HG03095 (cell line): ENCODE results near the gene DOCK11.
A peak's percentile ranks its signal among the peaks of the same experiment; 100 is the strongest.

Experiments used
- ATAC-seq: cut with Tn5 transposase; IDR thresholded peaks from one replicate; pipeline ENCODE4 v1.9.1; 2021; ENCODE audit warnings: moderate library complexity; ENCODE audit not compliant: unreplicated experiment

The DOCK11 gene

DNA sequence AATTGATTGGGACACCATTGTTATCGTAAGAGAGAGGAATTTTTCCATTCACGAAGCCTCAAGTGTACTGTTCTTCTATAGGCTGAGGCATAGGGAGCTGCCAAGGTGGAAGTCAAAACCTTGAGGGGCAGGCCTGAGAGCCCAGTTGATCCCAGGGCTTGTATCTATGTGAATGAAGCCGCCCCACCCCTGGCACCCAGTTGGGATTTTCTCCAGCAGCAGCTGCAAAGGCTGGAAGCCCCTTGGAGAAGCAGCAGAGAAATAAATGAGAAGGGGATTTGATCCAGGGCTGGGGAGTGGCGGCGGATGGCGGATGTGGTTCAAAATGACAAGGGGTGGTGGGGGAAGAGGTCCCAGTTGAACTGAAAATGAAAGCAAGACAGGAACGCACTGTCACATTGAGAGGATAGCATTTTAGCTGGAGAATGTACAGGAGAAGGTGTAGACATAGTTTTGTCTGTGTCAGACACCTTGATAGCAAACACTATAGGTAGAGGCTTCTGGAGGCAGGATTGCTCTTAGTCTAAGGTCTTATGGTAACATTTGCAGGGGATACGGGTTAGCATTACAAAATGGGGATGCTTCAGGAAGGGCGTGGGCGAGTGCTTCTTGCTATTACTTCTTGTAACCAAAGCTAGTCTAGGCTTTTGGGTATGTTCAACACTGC lies 32.6 kb downstream of the DOCK11 start:
- peak; percentile 50 for ATAC-seq

DNA sequence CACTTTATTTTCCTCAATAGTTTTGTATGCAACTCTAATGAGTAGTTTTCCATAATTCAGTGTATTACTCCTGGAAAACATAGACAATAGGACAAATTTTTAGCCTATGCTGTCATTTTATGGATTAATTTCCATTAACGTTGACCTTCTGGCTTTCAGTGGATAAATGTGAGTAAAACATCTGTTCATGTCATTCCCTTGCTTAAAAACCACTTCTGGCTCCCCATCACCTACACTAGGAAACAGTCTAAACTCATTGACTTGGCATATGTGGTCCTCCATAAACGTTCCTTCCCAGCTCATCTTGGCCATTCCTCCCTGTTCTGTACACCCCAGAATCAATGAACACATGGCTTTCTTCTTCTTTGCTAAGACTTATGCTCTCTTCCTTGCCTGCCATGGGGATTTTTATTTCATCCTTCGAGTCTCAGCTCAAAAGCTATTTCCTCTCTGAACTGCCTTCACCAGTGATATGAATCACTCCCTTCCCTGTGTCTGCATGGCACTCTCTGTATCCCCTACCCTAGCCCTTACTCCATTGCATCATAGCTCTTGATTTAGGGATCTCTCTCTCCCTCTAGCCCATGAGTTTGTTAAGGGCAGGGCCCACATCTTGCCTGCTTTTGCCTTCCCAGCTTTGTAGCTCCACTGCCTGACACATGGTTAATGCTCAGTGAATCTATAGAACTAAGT lies 34.8 kb downstream of the DOCK11 start:
- no peak for ATAC-seq

DNA sequence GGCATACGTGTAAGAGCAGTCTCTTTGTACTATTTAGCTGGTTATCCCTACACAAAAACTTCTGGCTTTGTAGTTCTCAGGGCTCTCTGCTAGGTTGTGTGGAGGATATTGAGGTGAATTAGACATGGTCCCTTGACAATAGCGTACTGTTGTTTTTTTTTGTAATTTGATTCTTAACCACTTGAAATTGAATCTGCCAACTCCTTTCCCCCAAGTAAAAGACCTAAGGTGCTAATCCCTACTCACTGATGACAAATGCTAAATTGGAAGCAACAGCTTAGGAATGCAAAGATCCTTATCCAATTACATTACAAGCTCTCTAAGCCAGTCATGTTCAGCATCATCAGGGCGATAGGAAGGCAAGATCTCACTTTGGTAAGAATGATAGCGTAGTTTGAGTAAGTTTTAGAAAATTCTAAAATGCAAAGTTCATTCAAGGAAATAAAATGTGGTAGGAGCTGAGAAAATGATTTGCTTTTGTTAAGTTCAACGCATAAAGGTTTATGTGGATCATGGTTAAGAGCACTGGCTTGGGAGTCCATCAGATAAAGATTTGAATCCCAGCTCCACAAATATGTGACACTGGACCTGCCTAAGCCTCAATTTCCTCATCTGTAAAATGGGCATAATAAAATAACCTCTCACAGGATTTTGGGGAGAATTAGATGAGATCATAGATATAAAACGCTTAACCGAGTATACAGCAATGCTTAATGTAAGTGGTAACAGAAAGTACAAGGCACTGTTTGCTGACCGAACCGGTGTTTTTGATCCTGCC lies 39.3 kb downstream of the DOCK11 start:
- ATAC-seq: no peak

DNA sequence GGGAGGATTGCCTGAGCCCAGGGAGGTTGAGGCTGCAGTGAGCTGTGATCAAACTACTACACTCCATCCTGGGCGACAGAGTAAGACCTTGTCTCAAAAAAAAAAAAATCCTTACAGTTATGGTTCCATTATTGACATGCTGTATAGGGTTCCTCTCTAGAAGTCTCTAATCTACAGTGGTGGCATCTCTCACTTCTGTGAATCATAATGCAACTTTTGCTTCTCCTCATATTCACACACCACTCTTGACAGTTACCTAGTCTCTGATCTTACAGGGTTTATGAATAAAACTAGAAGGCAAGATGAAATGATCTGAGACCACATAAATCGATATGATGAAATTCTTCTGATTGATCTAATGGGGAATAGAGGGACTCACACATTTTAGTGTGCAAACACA lies 40.6 kb downstream of the DOCK11 start:
- ATAC-seq: peak; percentile 62

DNA sequence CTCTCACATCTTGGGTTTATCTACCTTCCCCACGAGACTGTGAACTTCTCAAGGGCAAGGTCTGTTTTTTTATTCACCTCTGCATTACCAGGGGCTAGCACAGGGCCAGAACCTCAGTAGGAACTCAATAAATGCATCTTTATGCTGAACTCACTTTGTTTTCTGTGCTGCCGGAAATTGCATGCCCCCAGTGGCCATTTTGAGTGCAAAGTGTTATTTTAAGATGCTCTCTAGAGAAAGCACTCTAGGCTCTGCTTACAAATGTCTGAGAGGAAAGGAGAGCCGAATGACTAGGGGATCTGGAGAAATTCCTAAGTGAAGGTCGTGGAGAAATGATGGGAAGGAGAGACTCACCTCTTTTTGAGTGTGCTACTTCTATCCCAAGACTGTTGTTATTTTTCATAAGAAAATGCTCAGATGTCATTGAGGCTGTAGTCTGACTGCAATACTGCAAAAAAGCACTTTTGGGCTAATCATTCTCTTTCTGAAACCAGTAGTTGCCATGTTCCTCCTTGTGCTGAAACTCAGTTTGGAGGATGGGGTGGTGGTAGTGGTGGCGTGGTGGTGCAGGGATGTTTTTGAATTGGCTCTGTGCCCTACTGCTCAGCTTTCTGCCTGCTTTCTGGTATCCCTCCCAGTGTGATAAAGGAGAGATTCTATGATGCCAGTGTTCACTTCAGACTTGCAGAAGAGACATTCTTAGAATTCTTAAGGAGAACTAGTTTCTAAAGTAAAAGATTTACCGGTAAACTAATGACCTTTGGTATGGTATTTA lies 41.3 kb downstream of the DOCK11 start:
- peak; percentile 68 for ATAC-seq

DNA sequence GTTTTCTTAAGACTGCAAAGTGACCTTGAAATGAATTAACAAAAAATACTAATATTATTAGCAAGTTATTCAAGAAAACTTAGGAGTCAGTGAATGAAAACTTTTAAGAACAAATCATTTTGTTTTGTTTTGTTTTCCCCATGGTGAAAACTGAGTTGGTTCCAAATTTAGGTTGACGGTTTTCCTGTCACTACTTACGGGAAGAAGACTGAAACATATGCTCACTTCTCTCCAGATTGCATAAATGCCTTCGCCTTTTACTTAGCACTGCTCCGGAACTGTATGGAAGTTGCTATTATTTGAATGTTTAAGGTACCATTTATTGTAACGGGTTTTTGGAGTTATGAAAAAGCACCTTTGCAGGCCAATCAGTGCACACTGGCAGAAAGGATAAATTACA lies 42.8 kb downstream of the DOCK11 start:
- no peak for ATAC-seq

DNA sequence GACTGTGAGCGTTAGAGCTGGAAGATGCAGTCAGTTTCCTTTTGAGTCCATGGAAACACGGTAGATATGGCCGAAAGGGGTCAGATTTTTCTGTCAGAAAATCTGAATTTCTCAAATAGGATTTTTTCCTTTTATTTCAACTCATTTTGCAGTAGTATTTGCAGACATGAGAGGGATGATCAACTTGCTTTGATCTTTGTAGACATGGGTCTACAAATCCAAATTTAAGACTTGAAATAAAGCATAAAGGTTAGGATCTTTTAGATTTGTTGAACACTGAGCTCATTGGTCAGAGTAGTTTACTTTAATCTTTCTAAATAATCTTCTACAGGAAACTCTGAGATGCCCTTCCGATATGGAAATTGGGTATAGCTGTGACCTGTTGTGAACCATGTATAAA lies 44.7 kb downstream of the DOCK11 start:
- ATAC-seq: no peak

DNA sequence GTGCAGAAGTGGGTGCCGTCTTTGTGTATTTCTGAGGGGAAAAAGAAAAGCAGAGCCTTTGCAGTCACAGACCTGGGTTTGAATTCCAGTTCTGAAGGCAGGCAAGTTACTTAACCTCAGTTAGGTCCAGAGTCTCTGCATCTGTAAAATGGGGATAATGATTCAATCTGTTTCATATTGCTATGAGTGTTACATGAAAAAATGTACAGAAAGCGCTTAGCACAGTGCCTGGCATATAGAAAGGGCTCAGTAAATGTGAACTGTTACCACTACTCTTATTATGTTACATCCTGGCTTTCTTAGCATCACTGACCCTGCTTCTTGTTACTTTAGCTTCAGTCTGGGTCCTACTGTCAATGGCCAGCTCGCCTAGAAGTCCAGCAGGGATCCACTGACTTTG lies 45.9 kb downstream of the DOCK11 start:
- no peak for ATAC-seq

DNA sequence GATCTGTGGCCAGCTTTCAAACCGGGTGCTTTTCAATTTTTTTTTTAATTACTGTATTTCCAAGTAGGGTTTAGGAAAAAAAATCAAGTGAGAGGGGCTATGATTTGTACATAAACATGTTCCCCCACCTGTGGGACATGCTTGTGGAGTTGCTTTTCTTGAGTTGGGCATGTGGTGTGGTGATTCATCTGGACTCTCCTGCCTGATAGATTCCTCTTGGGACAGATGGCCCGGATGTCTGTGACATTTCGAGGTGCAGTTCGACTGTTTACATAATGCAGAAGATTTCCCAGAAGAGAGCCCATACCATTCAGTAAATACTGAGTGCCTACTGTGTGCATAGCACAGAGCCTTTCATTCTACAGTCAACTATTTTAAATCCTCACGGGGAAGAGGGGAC lies 49.9 kb downstream of the DOCK11 start:
- no peak for ATAC-seq

DNA sequence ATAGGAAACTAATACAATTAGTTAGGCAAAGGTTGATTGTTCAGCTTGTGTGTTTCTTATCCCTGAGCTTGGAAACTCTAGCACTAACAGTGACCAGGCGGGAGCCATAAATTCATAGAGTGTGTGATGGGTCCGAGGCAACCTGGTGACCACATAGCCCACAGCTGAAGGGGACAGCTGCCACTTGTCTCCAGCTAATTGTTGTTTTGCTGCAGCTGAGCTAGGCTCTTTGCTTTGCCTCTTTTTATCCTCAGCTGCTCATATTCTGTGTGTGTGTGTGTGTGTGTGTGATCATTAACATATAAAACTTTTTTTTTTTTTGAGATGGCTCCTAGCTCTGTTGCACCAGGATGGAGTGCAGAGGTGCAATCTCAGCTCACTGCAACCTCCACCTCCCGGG lies 53.2 kb downstream of the DOCK11 start:
- ATAC-seq: no peak

DNA sequence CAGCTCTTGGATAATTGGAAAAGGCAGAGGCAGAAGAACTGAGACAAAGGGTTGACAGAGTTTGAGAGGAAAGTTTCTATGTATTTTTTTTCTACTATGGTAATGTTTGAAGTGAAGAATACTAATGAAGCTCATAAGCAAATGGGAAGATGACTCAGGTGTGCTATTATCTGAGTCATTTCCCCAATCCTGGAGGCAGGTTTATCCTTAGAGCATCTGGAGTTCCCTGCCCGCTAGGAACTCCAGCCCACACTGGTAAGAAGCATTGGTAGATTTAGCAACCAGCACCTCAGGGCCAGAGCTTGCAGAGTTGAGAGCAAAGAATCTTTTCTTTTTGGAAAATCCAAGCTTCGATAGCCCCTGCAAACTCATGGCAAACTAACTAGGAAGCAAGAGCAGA lies 55.2 kb downstream of the DOCK11 start:
- no peak for ATAC-seq

DNA sequence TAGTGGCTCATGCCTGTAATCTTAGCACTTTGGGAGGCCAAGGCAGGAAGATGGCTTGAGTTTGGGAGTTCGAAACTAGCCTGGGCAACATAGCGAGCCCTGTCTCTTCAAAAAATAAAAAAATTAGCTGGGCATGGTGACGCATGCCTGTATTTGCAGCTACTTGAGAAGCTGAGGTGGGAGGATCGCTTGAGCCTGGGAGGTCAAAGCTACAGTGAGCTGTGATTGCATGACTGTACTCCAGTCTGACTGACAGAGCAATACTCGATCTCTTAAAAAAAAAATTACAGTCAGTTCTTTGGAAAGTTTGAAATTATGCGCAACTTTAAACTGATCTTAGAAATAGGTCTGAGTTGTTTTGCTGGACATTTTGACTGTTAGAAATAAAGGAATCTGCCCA lies 55.8 kb downstream of the DOCK11 start:
- ATAC-seq: no peak

DNA sequence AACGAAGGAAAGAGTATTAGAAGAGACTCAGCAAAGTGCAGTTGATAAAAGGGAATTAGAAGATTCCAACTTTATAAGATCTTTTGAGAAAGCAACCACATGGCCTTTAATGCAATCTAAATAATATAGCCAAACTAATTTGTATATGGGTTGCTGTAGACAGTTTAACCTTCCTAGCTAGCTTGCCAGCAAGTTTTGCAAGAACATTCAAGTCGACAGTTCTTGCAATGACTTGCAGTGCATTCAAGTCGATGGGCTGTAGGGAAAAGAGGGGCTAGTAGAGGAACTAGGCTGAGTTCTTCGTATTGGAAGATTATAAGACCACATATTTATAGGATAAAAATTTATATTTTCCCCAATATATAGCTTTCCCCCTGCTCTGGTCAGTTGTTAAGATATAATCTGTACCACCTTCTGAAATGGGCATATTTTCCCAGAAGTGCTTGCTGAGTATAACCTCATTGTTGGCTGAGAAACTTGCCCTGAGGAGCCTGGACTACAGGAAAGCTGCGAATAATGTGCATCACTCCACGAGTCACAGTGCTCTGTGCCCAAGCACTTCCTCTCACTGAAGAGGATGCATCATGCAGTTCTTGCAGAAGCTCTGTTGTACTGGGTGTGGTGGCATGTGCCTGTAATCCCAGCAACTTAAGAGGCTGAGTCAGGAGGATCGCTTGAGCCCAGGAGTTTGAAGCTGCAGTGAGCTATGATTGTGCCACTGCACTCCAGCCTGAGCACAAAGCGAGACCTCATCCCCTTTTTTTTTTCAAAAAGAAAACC lies 56.7 kb downstream of the DOCK11 start:
- no peak for ATAC-seq

DNA sequence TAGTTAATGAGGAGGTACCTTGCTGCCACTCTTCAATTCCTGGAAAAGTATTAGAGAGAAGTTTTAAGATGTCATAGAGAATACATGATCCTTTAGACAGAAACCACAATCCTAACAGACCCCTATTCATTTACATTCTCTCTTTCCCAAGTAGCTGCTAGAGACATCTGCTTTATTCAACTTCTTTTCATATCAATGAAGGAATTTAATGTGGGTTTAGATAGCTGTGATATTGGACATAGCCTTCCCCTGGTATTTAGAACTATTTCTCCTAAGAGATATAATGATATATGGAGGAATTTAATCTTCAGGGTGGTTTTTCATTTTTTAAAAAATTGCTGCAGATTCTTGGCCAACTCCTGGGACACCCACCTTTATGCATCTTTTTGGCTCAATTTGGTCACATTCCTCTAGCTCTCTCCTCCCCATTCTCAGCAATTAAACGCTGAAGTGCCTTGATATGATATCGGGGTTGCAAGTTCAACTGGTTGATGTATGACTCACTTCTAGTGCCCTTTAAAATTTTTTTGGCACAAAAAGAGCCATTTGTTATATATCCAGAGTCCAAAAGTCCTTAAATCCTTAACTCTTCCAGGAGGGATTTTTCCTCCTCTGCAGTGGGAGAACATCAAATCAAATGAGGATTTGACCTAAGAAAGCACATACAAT lies 57.6 kb downstream of the DOCK11 start:
- no peak for ATAC-seq

DNA sequence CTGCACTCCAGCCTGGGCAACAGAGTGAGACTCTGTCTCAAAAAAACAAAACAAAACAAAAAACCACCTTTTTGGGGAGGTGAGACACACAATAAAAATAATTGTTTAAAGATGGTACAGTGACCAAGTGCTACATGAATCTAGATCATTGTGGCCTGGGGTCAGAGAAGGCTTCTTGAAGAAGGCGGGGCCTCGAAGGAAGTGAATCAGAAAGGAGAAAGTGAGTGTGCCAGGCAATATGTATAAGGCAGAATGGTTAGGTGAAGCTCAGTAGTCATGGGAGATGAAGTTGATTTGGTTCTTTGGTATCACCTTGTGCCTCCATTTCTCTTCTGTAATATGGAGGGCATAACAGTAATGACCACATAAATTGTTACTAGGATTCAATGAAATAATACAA lies 58.9 kb downstream of the DOCK11 start:
- ATAC-seq: no peak

DNA sequence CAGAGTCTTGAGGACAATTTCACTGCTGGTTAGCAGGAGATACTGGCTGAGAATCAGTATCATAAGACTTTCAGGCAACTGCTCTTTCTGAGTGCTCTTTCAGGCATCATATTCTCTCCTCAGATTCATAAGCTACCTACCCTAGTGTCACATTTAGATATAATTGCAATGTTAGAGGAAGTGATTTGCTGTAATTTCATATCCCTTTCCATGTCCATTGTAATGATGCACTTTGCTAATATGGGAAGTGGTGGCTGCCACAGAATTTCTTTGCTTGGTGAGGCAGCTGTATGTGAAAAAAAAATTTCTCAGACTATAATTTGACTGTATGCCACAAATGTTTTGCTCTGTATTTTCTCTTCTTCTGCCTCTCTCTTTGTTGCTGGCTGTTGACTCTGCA lies 63.3 kb downstream of the DOCK11 start:
- no peak for ATAC-seq

DNA sequence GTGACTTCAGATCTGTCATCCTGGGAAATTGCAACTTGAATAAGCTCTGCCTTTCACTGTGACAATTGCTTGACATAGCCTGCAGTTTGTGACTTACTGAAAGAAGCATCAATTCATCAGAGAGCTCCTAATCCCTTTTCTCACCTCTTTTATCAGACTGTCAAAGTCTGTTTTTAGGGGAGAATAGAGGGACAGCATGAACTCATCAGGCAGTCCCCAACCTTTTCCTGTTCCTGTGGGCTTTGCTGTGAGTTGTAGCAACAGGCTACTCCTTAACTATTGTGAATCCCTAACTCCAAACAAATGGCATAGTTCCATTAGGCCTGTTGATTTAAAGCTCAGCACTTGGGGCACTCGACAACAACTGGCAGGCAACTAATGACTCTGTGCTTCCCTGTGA lies 64.9 kb downstream of the DOCK11 start:
- no peak for ATAC-seq

DNA sequence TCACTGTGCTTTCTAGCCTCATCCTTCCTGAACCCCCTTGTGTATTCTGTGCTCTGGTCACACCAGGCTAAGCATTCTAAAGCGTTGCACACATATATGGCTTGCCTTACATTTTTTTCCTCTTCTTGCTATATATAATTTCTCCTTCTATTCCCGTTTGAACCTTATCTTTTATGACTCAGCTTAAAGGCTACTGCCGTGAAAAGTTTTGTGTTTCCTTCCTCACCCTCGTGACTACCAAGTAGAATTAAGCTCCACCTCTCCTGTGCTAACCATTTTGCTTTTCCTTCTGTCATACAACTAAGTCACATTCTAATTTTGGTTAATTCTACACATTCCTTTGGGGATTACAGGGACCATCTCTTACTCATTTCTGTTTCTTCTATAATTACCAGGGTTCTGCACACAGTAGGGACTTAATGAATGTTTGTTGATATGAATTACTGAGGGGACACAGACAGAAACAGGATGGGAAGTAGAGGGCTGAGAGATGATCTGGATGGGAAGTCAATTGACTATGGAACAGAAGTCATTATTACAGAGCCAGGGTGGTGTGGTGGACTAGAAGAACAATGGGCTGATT lies 67.1 kb downstream of the DOCK11 start:
- no peak for ATAC-seq

DNA sequence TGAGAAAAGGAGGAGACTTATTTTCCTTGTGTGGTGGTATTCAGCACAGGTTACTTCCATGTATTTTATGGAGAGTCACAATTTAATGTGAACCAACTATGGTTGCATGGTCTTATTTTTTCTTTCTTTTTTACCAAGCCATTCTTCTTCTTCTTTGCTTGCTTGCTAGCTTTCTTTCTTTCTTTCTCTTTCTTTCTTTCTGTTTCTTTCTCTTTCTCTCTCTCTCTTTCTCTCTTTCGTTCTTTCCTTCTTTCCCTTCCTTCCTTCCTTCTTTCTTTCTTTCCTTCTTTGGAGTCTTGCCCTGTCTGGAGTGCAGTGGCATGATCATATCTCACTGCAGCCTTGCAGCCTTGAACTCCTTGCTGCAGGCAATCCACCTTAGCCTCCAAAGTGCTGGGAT lies 68.9 kb downstream of the DOCK11 start:
- no peak for ATAC-seq

DNA sequence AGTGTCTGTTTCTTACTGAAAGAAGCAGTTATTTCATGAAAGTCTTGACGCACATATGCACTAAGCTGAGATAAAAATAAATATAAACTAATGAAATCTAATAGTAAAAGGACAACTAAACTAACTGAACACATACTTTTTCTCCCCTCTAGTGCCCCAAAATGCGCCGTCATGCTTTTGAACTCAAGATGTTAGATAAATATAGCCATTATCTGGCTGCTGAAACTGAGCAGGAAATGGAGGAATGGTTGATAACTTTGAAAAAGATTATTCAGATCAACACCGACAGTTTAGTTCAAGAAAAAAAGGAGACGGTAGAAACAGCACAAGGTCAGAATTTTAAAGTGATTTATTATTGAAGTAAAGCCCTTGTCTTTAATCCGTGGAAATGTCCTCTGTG lies 70.2 kb downstream of the DOCK11 start:
- no peak for ATAC-seq
